Fibroblast of mammary gland (primary cell): ENCODE data around the gene SESTD1.

ENCODE experiments used
- DNase-seq: peaks from one replicate; pipeline ENCODE4 v3.0.0-alpha.2; 2010; ENCODE audit warnings: low read depth
- H3K4me3 ChIP-seq: 2 replicates; pipeline ENCODE4 v1.5.1; 2011; ENCODE audit warnings: low read depth, mild to moderate bottlenecking, low read length, moderate library complexity; ENCODE audit not compliant: control insufficient read depth
- TF ChIP-seq, protein P1 (sequence below): conservative IDR thresholded peaks from 2 replicates; pipeline ENCODE4 v1.5.1; 2011; ENCODE audit warnings: low read depth, low read length, inconsistent platforms; ENCODE audit not compliant: control insufficient read depth, insufficient read depth

SESTD1 gene

DNA sequence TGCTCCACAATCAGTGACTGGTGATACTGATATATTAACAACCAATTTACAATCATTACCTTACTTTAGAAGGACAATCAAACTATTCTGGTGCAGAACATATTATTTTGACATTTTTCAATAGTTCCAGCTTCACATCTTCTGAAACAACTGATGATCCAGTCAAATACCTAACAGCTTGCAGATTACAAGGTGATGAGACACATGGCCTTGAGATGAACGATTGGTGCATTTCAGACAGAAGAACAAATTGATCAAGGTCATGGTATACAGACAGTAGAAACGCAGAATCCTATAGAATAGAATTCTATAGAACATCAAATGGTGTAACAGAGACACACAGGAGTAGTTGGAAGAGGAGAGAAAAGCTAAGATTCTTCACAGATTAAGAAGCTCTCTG, 24.8 kb downstream of the SESTD1 start:
- DNase-seq = no peak
- TF ChIP-seq, protein P1, sequence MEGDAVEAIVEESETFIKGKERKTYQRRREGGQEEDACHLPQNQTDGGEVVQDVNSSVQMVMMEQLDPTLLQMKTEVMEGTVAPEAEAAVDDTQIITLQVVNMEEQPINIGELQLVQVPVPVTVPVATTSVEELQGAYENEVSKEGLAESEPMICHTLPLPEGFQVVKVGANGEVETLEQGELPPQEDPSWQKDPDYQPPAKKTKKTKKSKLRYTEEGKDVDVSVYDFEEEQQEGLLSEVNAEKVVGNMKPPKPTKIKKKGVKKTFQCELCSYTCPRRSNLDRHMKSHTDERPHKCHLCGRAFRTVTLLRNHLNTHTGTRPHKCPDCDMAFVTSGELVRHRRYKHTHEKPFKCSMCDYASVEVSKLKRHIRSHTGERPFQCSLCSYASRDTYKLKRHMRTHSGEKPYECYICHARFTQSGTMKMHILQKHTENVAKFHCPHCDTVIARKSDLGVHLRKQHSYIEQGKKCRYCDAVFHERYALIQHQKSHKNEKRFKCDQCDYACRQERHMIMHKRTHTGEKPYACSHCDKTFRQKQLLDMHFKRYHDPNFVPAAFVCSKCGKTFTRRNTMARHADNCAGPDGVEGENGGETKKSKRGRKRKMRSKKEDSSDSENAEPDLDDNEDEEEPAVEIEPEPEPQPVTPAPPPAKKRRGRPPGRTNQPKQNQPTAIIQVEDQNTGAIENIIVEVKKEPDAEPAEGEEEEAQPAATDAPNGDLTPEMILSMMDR = no peak
- no peak overlapping the region for H3K4me3 ChIP-seq

DNA sequence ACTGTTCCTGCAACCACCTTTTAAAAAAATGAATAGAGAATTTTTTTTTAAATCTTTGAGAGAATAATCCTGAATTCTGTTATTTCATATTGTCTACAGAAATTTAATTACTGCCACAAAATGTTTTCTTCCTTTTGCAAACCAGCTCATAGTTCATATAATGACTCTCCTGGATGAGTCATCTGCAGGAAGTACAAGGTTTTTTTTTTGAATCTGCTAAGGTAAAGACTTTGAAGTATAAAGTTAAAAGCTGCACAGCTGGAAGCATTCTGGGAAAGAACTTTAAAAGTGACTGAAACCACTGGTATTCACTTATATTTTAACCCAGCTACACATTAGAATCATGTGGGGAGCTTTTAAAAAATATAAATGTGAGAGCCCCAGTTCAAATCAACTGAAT, 25.4 kb downstream of the SESTD1 start:
- TF ChIP-seq, protein P1 = no peak
- DNase-seq = peak; percentile 34
- no peak overlapping the region for H3K4me3 ChIP-seq

DNA sequence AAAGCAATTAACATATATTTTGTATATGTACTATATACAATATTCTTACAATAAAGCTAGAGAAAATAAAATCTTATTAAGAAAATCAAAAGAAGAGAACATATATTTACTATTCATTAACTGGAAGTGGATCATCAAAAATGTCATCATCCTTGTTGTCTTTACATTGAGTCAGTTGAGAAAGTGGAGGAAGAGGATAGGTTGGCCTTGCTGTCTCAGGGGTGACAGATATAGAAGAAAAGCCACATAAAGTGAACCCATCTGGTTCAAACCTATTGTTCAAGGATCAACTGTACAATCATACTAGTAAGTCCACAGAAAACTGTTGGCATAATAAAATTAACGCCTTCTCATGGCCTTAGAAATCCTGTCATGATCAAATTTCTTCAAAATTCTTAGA, 26.6 kb downstream of the SESTD1 start:
- peak; percentile 10 for DNase-seq
- TF ChIP-seq, protein P1 = no peak
- H3K4me3 ChIP-seq = no peak overlapping the region

DNA sequence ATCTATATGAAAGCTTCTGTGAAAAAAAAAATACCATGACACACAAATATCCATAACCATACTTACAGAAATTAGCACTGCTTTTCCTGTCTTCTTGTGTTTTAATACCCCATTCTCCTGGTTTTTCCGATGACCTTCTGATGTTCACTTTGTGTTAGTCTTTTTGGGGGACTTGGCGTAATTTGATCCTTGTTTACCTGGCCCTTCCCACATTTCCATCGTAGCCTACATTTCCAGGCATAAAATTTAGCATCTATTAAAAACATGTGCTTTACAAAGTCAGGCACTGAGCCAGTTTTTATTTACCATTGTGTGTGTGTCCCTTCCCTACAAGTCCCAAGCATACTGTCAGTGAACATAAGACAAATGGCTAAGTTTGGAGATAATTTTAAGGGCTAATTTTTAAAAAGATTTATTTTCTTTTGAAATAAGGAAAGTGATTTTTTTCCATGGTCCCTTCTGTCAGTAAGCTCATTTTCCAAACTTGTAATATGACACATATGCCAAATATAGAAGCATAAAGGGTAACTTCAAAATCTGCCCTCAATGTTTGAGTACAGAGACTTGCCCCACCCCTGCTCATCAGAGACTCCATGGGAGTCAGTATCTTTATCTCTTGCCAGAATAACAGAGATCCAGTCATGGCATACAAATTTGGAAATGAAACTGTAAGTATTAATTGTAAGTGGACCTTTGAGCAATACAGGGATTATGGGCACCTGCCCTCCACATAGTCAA, 27.3 kb downstream of the SESTD1 start:
- no peak overlapping the region for H3K4me3 ChIP-seq
- TF ChIP-seq, protein P1 = no peak
- peak; percentile 27 for DNase-seq

DNA sequence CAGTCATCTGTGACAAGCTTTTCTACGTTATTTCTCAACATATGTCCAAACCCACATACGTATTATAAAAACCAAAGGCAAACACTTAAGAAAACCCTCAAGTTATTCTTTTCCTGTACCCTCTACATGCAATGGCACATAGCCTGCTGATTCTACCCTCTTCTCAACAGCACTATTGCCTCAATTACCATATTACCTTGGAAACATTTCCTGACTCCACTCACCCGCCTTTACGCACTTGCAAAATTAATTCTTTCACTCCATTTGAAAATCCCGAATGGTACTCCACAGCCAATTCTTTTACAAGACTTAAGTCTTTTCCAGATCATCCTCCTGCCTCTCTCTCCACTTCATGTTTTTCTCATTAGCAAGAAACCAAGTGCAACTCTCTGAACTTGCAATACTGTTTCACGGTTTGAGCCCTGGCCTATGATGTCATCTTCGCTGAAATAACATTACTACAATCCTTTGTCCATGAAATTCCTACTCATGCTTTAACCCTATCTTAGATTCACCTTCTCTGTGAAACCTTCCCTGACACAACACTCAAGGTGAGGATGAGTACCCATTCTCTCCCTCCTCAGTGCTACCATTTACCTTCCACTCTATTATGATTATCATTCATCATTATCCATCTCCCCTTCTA, 29.0 kb downstream of the SESTD1 start:
- H3K4me3 ChIP-seq = no peak overlapping the region

DNA sequence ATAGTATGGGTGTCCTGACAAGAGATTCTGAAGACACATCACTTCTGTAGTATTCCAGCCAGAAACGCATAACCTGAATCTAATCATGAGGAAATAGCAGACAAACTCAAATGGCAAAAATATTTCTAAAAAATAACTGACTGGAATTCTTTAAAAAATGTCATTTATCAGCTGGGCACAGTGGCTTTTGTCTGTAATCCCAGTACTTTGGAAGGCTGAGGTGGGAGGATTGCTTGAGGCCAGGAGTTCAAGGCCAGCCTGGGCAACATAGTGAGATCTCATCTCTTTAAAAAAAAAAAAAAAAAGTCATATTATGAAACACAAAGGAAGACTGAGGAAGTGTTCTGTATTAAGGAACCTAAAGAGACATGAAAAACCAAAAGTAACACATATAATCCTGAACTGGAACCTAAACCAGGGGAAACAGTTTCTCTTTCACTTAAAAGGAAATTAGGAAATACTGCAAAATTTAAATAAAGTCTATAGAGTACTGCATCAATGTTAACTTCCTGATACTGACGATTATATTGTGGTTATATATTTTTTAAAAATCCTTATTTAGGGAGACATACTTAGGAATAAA, 29.9 kb downstream of the SESTD1 start:
- DNase-seq = no peak
- TF ChIP-seq, protein P1 = no peak
- H3K4me3 ChIP-seq = no peak overlapping the region

More for the DNA sequence above, 29.0 kb downstream of the SESTD1 start:
- TF ChIP-seq, protein P1 = no peak
- DNase-seq = peak; percentile 70
